NT2/D1 (cell line): Measurements from ENCODE around the gene ELMO3.

Experiments
- SUZ12 ChIP-seq: IDR thresholded peaks from 2 replicates; pipeline ENCODE4 v1.6.1; 2011; ENCODE audit not compliant: insufficient read length, insufficient read depth; ENCODE audit errors: extremely low read depth
- YY1 ChIP-seq: IDR thresholded peaks from 2 replicates; pipeline ENCODE4 v1.6.1; 2011; ENCODE audit not compliant: insufficient read length, insufficient read depth
- ZNF274 ChIP-seq: IDR thresholded peaks from 2 replicates; pipeline ENCODE4 v1.6.1; 2011; ENCODE audit warnings: mild to moderate bottlenecking, low read depth, low read length

GRCh38 chr16:67215706-67216105 lies 16.8 kb downstream of the ELMO3 start:
- TF ChIP-seq YY1 (no peak), SUZ12 (no peak), ZNF274 (no peak)
